Endothelial cell (in vitro differentiated cells): Measurements from ENCODE around the gene CBX2. TPM values are rescaled to one million over a fixed set of nuclear protein-coding genes. Genes with fewer than 3 reads are reported as not detected.
A peak's percentile ranks its signal among the peaks of the same experiment; 100 is the strongest.

Experiments
- DNase-seq: peaks from one replicate; pipeline ENCODE4 v3.0.0; 2021; ENCODE audit warnings: low spot score
- H3K27ac Mint-ChIP-seq: one replicate; pipeline ENCODE4 v1.8.0; 2021; ENCODE audit warnings: mixed read lengths, inconsistent platforms; ENCODE audit not compliant: unreplicated experiment
- H3K27me3 Mint-ChIP-seq: one replicate; pipeline ENCODE4 v1.8.0; 2021; ENCODE audit warnings: mild to moderate bottlenecking, moderate library complexity, mixed read lengths, inconsistent platforms; ENCODE audit not compliant: unreplicated experiment
- H3K36me3 Mint-ChIP-seq: one replicate; pipeline ENCODE4 v1.8.0; 2021; ENCODE audit warnings: mild to moderate bottlenecking, low read depth, mixed read lengths, inconsistent platforms; ENCODE audit not compliant: unreplicated experiment
- H3K4me1 Mint-ChIP-seq: one replicate; pipeline ENCODE4 v1.8.0; 2021; ENCODE audit warnings: mild to moderate bottlenecking, mixed read lengths, inconsistent platforms; ENCODE audit not compliant: unreplicated experiment
- H3K4me3 Mint-ChIP-seq: one replicate; pipeline ENCODE4 v1.8.0; 2021; ENCODE audit warnings: mild to moderate bottlenecking, mixed read lengths, inconsistent platforms; ENCODE audit not compliant: unreplicated experiment
- H3K9me3 Mint-ChIP-seq: one replicate; pipeline ENCODE4 v1.8.0; 2021; ENCODE audit warnings: mixed read lengths, inconsistent platforms; ENCODE audit not compliant: unreplicated experiment
- total RNA-seq: library from RNA; stranded (reverse); fragmentation: NEBNext Ultra II Directional; extraction: Animal tissue kit (Norgen Biotek cat#: 25700); gene quantifications from one replicate; pipeline ENCODE4 v1.2.1, GENCODE V29; 2021; ENCODE audit not compliant: unreplicated experiment
- TF ChIP-seq, protein P1 (sequence below): fragments of 200-600 bp; sonication (generic); IDR thresholded peaks from one replicate; pipeline ENCODE4 v1.5.0; 2021; ENCODE audit warnings: antibody characterized with exemption; ENCODE audit not compliant: unreplicated experiment

Gene CBX2
- total RNA-seq, 1 donor from 2014 or later, result 50.0 TPM

DNA sequence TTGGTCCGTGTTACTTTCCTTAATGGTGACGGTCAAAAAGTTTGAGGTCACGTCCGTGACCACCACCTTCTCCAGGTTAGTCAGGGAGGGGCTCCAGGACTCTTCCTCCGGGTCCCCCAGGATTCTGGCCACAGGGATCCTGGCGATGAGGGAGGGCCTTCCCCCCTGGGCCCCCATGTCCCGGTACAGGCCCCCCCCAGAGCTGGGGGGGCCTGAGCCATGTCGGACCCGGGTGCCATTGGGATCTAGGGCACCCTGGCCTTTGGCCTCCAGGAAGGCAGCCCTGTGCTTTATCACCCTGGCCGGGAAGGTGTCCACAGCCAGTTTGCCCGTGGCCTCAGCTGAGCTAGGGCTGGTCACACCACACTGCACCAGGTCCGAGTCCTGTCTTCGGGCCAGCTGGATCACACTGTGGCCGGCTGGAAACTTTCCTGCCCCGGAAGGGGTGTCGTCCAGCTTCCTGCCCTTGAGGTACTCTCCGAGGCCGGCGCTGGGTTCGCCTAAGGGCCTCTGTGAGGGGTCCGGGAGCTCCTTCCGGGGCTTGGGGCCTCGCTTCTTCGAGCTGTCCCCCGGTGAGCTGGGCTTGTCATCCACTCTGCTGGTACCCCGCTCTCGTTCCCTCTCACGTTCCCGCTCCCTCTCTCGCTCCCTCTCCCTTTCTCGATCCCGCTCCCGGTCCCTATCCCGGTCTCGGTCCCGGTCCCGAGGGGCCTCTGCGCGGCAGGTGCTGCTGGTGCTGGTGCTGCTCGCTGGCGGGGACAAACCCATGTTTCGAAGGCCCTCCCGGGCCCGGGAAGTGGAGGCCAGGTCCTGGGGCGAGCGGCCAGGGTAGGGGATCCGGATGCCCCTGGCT lies 16.9 kb downstream of the CBX2 start:
- H3K27me3 Mint-ChIP-seq, result peaks cover 21% of the 10 kb centered on the region
- H3K4me1 Mint-ChIP-seq, result peaks cover 27% of the 10 kb centered on the region
- no peaks in the 10 kb centered on the region for H3K9me3 Mint-ChIP-seq
- no peak overlapping the region for H3K27ac Mint-ChIP-seq
- DNase-seq, result no peak
- H3K36me3 Mint-ChIP-seq, result peaks cover 11% of the 10 kb centered on the region
- TF ChIP-seq, protein P1, sequence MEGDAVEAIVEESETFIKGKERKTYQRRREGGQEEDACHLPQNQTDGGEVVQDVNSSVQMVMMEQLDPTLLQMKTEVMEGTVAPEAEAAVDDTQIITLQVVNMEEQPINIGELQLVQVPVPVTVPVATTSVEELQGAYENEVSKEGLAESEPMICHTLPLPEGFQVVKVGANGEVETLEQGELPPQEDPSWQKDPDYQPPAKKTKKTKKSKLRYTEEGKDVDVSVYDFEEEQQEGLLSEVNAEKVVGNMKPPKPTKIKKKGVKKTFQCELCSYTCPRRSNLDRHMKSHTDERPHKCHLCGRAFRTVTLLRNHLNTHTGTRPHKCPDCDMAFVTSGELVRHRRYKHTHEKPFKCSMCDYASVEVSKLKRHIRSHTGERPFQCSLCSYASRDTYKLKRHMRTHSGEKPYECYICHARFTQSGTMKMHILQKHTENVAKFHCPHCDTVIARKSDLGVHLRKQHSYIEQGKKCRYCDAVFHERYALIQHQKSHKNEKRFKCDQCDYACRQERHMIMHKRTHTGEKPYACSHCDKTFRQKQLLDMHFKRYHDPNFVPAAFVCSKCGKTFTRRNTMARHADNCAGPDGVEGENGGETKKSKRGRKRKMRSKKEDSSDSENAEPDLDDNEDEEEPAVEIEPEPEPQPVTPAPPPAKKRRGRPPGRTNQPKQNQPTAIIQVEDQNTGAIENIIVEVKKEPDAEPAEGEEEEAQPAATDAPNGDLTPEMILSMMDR, result no peak
- H3K4me3 Mint-ChIP-seq, result no peak overlapping the region

DNA sequence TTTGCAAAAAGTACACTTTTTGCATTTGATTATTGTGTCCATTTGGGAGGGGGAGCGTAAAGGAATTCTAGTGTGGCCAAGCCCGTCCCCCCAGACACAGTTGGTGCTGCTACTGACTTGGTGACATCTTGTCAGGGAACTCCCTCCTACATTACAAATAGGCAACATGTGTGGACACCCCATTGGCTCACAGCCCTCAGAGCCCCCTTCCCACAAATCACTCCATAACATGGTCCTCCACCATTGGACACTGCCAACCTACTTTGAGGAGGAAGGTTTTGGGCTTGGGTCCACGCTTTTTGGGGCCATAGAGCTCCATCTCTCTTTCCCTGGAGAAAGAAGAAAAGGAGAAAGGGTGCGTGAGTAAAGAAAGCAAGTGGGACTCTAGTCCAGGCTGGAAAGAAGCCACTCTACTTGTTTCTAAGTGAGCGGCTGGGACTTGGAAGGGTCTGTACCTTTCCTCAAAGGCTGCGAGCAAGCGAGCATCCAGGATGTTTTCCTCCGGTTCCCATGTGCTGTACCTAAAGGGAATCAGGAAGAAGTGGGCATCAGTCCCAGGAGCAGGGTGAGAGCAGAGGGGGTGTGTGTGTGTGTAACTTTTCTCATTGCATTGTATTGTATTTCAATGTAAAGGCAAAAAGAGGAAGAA lies 18.0 kb downstream of the CBX2 start:
- Mint-ChIP-seq H3K27ac (peak overlapping the region; percentile 18), H3K4me3 (peak overlapping the region; percentile 85), H3K27me3 (peaks cover 23% of the 10 kb centered on the region), H3K36me3 (peaks cover 11% of the 10 kb centered on the region), H3K4me1 (peaks cover 30% of the 10 kb centered on the region), H3K9me3 (no peaks in the 10 kb centered on the region)
- TF ChIP-seq, protein P1, result no peak
- no peak for DNase-seq

DNA sequence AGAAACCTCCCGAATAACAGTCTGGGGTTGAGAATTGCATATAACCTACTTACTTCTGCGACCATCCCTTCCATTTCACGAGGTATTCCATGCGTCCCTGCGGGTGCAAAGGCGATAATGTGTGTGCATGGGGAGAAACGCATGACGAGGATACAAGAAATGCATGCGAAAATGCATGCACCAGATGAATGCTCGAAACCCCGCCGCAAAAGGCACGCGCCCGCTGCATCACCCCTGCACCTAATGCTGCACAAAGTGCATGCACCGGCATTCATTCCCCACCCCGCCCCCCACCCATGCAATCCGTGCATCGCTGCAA lies 18.5 kb downstream of the CBX2 start:
- peak overlapping the region; percentile 18 for H3K27ac Mint-ChIP-seq

DNA sequence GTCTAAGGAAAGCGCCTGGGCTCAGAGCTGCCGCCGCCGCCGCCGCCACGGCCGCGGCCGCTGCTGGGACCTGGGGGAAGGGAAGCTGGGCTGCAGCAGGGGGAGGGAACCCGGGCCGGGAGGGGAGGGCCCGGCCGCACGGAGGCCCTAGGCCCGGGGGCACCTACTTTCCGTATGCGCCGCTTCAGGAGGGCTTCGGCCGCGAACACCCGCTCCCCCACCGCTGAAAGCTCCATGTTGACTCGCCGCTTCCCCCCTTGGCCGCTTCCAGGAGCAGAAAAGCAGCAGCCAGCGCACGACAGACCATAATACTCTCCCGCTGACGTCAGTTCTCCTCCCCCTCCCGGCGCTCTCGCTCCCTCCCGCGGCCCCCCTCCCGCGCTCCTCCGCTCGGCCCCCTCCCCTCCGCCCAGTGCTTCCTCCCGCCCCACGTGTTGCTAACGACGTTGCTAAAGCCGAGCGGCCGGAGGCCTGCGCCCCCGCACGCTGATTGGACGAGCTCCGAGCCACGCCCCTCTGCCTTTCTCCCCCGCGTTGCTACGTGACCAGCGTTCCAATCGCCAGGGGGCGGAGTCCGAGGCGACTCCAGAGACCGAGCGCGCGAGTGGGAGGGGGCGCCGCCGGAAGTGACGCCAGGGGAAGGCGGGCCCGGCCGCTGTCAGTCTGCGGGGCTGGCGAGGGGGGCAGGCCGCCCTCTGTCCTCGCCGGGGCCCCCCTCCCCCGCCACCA lies 19.0 kb downstream of the CBX2 start, which contains the start of gene CBX8:
Gene CBX8, minus strand, starts transcription at position 315 of the 729 bp plus-strand sequence. Its CDS starts 79 bp downstream, at position 236.
- H3K27me3 Mint-ChIP-seq, result peaks cover 27% of the 10 kb centered on the region
- no peaks in the 10 kb centered on the region for H3K9me3 Mint-ChIP-seq
- peaks cover 33% of the 10 kb centered on the region for H3K4me1 Mint-ChIP-seq
- H3K27ac Mint-ChIP-seq, result peak within 1 kb of the TSS; percentile 18
- H3K36me3 Mint-ChIP-seq, result peaks cover 11% of the 10 kb centered on the region
- peak within 1 kb of the TSS; percentile 85 for H3K4me3 Mint-ChIP-seq
- peak; percentile 100 for DNase-seq
- TF ChIP-seq, protein P1, result no peak

More for the DNA sequence above, 18.5 kb downstream of the CBX2 start:
- peak overlapping the region; percentile 85 for H3K4me3 Mint-ChIP-seq
- H3K9me3 Mint-ChIP-seq, result no peaks in the 10 kb centered on the region
- peaks cover 11% of the 10 kb centered on the region for H3K36me3 Mint-ChIP-seq
- TF ChIP-seq, protein P1, result no peak
- no peak for DNase-seq
- H3K4me1 Mint-ChIP-seq, result peaks cover 30% of the 10 kb centered on the region
- H3K27me3 Mint-ChIP-seq, result peaks cover 23% of the 10 kb centered on the region
